GM12872 (cell line): ENCODE measurements around the gene RASD2.

ENCODE experiments used
- CTCF ChIP-seq: IDR thresholded peaks from 3 replicates; pipeline ENCODE4 v1.5.1; 2011; ENCODE audit warnings: low read depth, mild to moderate bottlenecking, low read length, moderate library complexity; ENCODE audit not compliant: insufficient read depth

Gene RASD2

GRCh38 chr22:35540595-35541253 is at the start of gene RASD2:
RASD2 (plus strand) TSS chr22:35540831; CDS start chr22:35546810, 5,979 bp downstream.
- no peak for TF ChIP-seq CTCF

DNA sequence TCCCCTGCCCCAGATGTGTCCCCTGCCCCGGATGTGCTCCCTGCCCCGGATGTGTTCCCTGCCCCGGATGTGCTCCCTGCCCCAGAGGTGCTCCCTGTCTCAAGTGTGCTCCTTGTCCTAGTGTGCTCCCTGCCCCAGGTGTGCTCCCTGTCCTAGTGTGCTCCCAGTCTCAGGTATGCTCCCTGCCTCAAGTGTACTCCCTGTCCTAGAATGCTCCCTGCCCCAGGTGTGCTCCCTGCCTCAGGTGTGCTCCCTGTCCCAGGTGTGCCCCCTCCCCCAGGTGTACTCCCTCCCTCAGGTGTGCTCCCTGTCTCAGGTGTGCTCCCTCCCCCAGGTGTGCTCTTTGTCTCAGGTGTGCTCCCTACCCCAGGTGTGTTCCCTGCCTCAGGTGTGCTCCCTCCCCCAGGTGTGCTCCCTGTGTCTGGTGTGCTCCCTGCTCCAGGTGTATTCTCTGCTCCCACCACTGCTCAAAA is 48.7 kb upstream of the RASD2 start:
- no peak for TF ChIP-seq CTCF

GRCh38 chr22:35493074-35493473 is 47.6 kb upstream of the RASD2 start:
- TF ChIP-seq CTCF = no peak

GRCh38 chr22:35496768-35497312 is 43.8 kb upstream of the RASD2 start:
- TF ChIP-seq CTCF = no peak

- no peak for TF ChIP-seq CTCF
These were observed 42.4 kb upstream of the RASD2 start for GRCh38 chr22:35498026-35498800.

DNA sequence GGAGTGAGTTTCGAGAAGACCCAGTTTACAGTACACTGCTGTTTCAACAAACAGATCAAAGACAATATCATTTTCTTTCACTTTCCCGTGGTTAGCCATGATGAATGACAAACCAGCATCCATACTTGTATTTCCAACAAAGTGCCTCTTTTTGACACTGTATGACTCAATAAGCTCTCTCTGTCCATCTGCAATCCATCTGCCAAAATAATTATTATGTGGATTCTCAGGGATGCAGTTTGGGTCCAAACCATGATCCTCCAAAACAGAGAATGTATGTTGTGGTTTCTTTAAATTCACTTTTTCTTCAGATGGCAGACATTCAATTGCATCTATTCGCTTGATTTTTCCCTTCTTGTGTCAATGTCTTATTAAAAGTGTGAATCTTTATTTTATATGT is 37.8 kb upstream of the RASD2 start:
- no peak for TF ChIP-seq CTCF
